22Rv1 (cell line): ENCODE results near the gene CFAP46.

Source experiments
- CTCF ChIP-seq: fragments of 450-650 bp; IDR thresholded peaks from 2 replicates; pipeline ENCODE4 v1.5.1; 2017; ENCODE audit warnings: mild to moderate bottlenecking
- ZFX ChIP-seq: fragments of 450-650 bp; IDR thresholded peaks from 2 replicates; pipeline ENCODE4 v1.6.1; 2017; ENCODE audit warnings: antibody characterized with exemption, borderline replicate concordance

- TF ChIP-seq CTCF (peak; percentile 25; the same call in 1 of the 2 replicates), ZFX (no peak)
These were observed 55.9 kb downstream of the CFAP46 start for GRCh38 chr10:132886211-132887099.
